ENCODE results near the gene UNC13A. TPM values are rescaled to one million over a fixed set of nuclear protein-coding genes. Genes with fewer than 3 reads are reported as not detected.

The UNC13A gene
- total RNA-seq, 1 experiment from 2014 or later, result 41.1 TPM

GRCh38 chr19:17642656-17643055 is 45.5 kb downstream of the UNC13A start:
- H3K4me3 Mint-ChIP-seq, result no peak overlapping the region
- DNase-seq (ENCODE audit: low spot score), result no peak
- H3K27ac Mint-ChIP-seq, result no peak overlapping the region
- H3K36me3 Mint-ChIP-seq, result peaks cover 51% of the 10 kb centered on the region
- POLR2A ChIA-PET, result no interaction called here
- ATAC-seq, result no peak
- H3K4me1 Mint-ChIP-seq, result no peaks in the 10 kb centered on the region
- H3K9me3 Mint-ChIP-seq, result no peaks in the 10 kb centered on the region
- CTCF ChIA-PET, result no interaction called here
- no peak for TF ChIP-seq NR3C1 (CRISPR knock-in tag; conservative IDR thresholded peaks at IDR 0.05; ENCODE audit: low read depth)
- TF ChIP-seq E2F5 (CRISPR knock-in tag; IDR thresholded peaks at IDR 0.05), result no peak
- no peak for TF ChIP-seq CBFB (CRISPR knock-in tag; IDR thresholded peaks at IDR 0.05; ENCODE audit: low read depth)
- TF ChIP-seq NFE2L1 (CRISPR knock-in tag; IDR thresholded peaks at IDR 0.05), result no peak
- no peak for TF ChIP-seq TP53 (CRISPR knock-in tag; IDR thresholded peaks at IDR 0.05)
- TF ChIP-seq EMX1 (CRISPR knock-in tag; IDR thresholded peaks at IDR 0.05), result no peak
- TF ChIP-seq TEAD4 (CRISPR knock-in tag; IDR thresholded peaks at IDR 0.05), result no peak
- no peak for TF ChIP-seq TEAD1 (CRISPR knock-in tag; IDR thresholded peaks at IDR 0.05)
- TF ChIP-seq FOXK1 (CRISPR knock-in tag; IDR thresholded peaks at IDR 0.05), result no peak
- no peak for TF ChIP-seq ZNF425 (CRISPR knock-in tag; conservative IDR thresholded peaks at IDR 0.05)
- H3K27me3 Mint-ChIP-seq (ENCODE audit: low read depth), result no peaks in the 10 kb centered on the region

GRCh38 chr19:17641846-17642245 is 46.3 kb downstream of the UNC13A start:
- no peak for ATAC-seq
- H3K4me3 Mint-ChIP-seq, result no peak overlapping the region
- no peak for DNase-seq (ENCODE audit: low spot score)
- H3K36me3 Mint-ChIP-seq, result peaks cover 48% of the 10 kb centered on the region
- no peaks in the 10 kb centered on the region for H3K9me3 Mint-ChIP-seq
- H3K4me1 Mint-ChIP-seq, result no peaks in the 10 kb centered on the region
- no peak overlapping the region for H3K27ac Mint-ChIP-seq
- ChIA-PET POLR2A (no interaction called here), CTCF (interaction anchor here (0.6 kb wide), 1 partner anchor 95 kb away, joined by 4 read pairs; no protein-coding TSS in a partner anchor)
- no peaks in the 10 kb centered on the region for H3K27me3 Mint-ChIP-seq (ENCODE audit: low read depth)
- no peak for TF ChIP-seq ATF3 (CRISPR knock-in tag; conservative IDR thresholded peaks at IDR 0.05)
- TF ChIP-seq NFE2L1 (CRISPR knock-in tag; IDR thresholded peaks at IDR 0.05), result no peak
- TF ChIP-seq HMGXB4 (CRISPR knock-in tag; IDR thresholded peaks at IDR 0.05), result no peak
- no peak for TF ChIP-seq ZNF232 (CRISPR knock-in tag; IDR thresholded peaks at IDR 0.05)
- no peak for TF ChIP-seq ZNF532 (CRISPR knock-in tag; IDR thresholded peaks at IDR 0.05; ENCODE audit: borderline replicate concordance)
- TF ChIP-seq TEAD1 (CRISPR knock-in tag; IDR thresholded peaks at IDR 0.05), result no peak
- no peak for TF ChIP-seq ATF2 (CRISPR knock-in tag; IDR thresholded peaks at IDR 0.05; ENCODE audit: borderline replicate concordance, low read depth)
- no peak for TF ChIP-seq CBFB (CRISPR knock-in tag; IDR thresholded peaks at IDR 0.05; ENCODE audit: low read depth)
- no peak for TF ChIP-seq ESRRA (CRISPR knock-in tag; IDR thresholded peaks at IDR 0.05; ENCODE audit: borderline replicate concordance)
- no peak for TF ChIP-seq FOXJ3 (CRISPR knock-in tag; IDR thresholded peaks at IDR 0.05; ENCODE audit: borderline replicate concordance)
- TF ChIP-seq ZNF396 (CRISPR knock-in tag; IDR thresholded peaks at IDR 0.05; ENCODE audit: borderline replicate concordance), result no peak
- no peak for TF ChIP-seq HMGA2 (CRISPR knock-in tag; IDR thresholded peaks at IDR 0.05)

All from WTC11 (cell line).